ENCODE results near the gene TTC34.

DNA sequence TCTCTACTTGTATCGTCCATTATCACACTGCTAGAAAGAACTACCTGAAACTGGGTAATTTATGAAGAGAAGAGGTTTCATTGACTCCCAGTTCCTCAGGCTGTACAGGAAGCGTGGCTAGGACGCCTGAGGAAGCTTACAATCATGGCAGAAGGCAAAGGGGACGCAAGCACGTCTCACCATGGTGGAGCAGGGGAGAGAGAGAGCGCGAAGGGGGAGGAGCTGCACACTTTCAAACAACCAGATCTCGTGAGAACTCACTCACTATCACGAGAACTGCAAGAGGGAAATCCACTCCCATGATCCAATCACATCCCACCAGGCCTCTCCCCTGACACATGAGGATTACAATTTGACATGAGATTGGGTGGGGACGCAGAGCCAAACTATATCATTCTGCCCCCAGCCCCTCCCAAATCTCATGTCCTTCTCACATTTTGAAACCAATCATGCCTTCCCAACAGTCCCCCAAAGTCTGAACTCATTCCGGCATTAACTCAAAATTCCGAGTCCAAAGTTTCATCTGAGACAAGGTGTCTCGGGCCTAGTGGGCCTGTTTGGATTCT is 176.7 kb downstream of the TTC34 start:
- no peak for TF ChIP-seq POLR2A (IDR thresholded peaks at IDR 0.05)
- TF ChIP-seq, protein P1, sequence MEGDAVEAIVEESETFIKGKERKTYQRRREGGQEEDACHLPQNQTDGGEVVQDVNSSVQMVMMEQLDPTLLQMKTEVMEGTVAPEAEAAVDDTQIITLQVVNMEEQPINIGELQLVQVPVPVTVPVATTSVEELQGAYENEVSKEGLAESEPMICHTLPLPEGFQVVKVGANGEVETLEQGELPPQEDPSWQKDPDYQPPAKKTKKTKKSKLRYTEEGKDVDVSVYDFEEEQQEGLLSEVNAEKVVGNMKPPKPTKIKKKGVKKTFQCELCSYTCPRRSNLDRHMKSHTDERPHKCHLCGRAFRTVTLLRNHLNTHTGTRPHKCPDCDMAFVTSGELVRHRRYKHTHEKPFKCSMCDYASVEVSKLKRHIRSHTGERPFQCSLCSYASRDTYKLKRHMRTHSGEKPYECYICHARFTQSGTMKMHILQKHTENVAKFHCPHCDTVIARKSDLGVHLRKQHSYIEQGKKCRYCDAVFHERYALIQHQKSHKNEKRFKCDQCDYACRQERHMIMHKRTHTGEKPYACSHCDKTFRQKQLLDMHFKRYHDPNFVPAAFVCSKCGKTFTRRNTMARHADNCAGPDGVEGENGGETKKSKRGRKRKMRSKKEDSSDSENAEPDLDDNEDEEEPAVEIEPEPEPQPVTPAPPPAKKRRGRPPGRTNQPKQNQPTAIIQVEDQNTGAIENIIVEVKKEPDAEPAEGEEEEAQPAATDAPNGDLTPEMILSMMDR (IDR thresholded peaks at IDR 0.05): no peak
- TF ChIP-seq POLR2AphosphoS5 (IDR thresholded peaks at IDR 0.05): no peak
- TF ChIP-seq EP300 (IDR thresholded peaks at IDR 0.05): no peak
